Measurements from ENCODE around the gene SULT1A1. TPM values are rescaled to one million over a fixed set of nuclear protein-coding genes. Genes with fewer than 3 reads are reported as not detected.

SULT1A1 gene
- total and polyA plus RNA-seq, 4 donors, result 5.0 to 43.8 (median 18.3) TPM

GRCh38 chr16:28589069-28589468 is 20.8 kb downstream of the SULT1A1 start:
- H3K9me3 ChIP-seq (ENCODE audit: control insufficient read depth, low read length), result no peaks in the 10 kb centered on the region
- WGBS, 2 donors, result 93 to 94% methylated on average over 8 of the region's 8 CpGs
- ATAC-seq (ENCODE audit: low FRiP score), result no peak
- H3K36me3 ChIP-seq (ENCODE audit: control insufficient read depth in 1 of 2, insufficient read depth in 2 of 2, low read length in 1 of 2), result peaks cover 3 to 13% of the 10 kb centered on the region in 2 donors
- intact Hi-C loops (cut with DNase I), result no loop called here
- H3K4me1 ChIP-seq (ENCODE audit: control insufficient read depth in 1 of 2, insufficient read depth in 2 of 2, low read length in 2 of 2), result no peaks in the 10 kb centered on the region
- H3K27ac ChIP-seq (ENCODE audit: low read depth in 1 of 2, low read length in 2 of 2), result no peak overlapping the region
- H3K27me3 ChIP-seq (ENCODE audit: control insufficient read depth in 1 of 2, insufficient read depth in 2 of 2, low read length in 1 of 2), result no peaks in the 10 kb centered on the region
- no peak for DNase-seq
- H3K4me3 ChIP-seq (ENCODE audit: low read length in 2 of 2), result no peak overlapping the region

- WGBS, 2 donors, result 90 to 94% methylated on average over 8 of the region's 8 CpGs
- Histone ChIP-seq H3K9me3 (ENCODE audit: control insufficient read depth, low read length) (no peaks in the 10 kb centered on the region), H3K27ac (ENCODE audit: low read depth in 1 of 2, low read length in 2 of 2) (no peak overlapping the region), H3K4me3 (ENCODE audit: low read length in 2 of 2) (no peak overlapping the region), H3K27me3 (ENCODE audit: control insufficient read depth in 1 of 2, insufficient read depth in 2 of 2, low read length in 1 of 2) (no peaks in the 10 kb centered on the region), H3K36me3 (ENCODE audit: control insufficient read depth in 1 of 2, insufficient read depth in 2 of 2, low read length in 1 of 2) (peaks cover 3 to 13% of the 10 kb centered on the region in 2 donors), H3K4me1 (ENCODE audit: control insufficient read depth in 1 of 2, insufficient read depth in 2 of 2, low read length in 2 of 2) (no peaks in the 10 kb centered on the region)
- no peak for ATAC-seq (ENCODE audit: low FRiP score)
- DNase-seq, result no peak
- intact Hi-C loops (cut with DNase I), result no loop called here
These were observed 22.5 kb downstream of the SULT1A1 start for GRCh38 chr16:28587386-28587785.

- ATAC-seq (ENCODE audit: low FRiP score) (no peak), DNase-seq (no peak)
- H3K27me3 ChIP-seq (ENCODE audit: control insufficient read depth in 1 of 2, insufficient read depth in 2 of 2, low read length in 1 of 2), result no peaks in the 10 kb centered on the region
- 90 to 91% methylated on average over 3 of the region's 3 CpGs for WGBS, 2 donors
- no peak overlapping the region for H3K4me3 ChIP-seq (ENCODE audit: low read length in 2 of 2)
- intact Hi-C loops (cut with DNase I), result no loop called here
- no peak overlapping the region for H3K27ac ChIP-seq (ENCODE audit: low read depth in 1 of 2, low read length in 2 of 2)
- peaks cover 3 to 17% of the 10 kb centered on the region in 2 donors for H3K36me3 ChIP-seq (ENCODE audit: control insufficient read depth in 1 of 2, insufficient read depth in 2 of 2, low read length in 1 of 2)
- no peaks in the 10 kb centered on the region for H3K4me1 ChIP-seq (ENCODE audit: control insufficient read depth in 1 of 2, insufficient read depth in 2 of 2, low read length in 2 of 2)
- no peaks in the 10 kb centered on the region for H3K9me3 ChIP-seq (ENCODE audit: control insufficient read depth, low read length)
These were observed 23.4 kb downstream of the SULT1A1 start for GRCh38 chr16:28586466-28586865.

GRCh38 chr16:28585674-28586073 is 24.2 kb downstream of the SULT1A1 start:
- intact Hi-C loops (cut with DNase I), result no loop called here

GRCh38 chr16:28580726-28581315 is 29.0 kb downstream of the SULT1A1 start:
- WGBS, 2 donors, result 95 to 96% methylated on average over 15 of the region's 15 CpGs
- peaks cover 0 to 9% of the 10 kb centered on the region in 2 donors for H3K36me3 ChIP-seq (ENCODE audit: control insufficient read depth in 1 of 2, insufficient read depth in 2 of 2, low read length in 1 of 2)
- no peak for ATAC-seq (ENCODE audit: low FRiP score)

More at GRCh38 chr16:28585674-28586073, 24.2 kb downstream of the SULT1A1 start:
- Histone ChIP-seq H3K27me3 (ENCODE audit: control insufficient read depth in 1 of 2, insufficient read depth in 2 of 2, low read length in 1 of 2) (no peaks in the 10 kb centered on the region), H3K4me1 (ENCODE audit: control insufficient read depth in 1 of 2, insufficient read depth in 2 of 2, low read length in 2 of 2) (no peaks in the 10 kb centered on the region), H3K27ac (ENCODE audit: low read depth in 1 of 2, low read length in 2 of 2) (no peak overlapping the region), H3K36me3 (ENCODE audit: control insufficient read depth in 1 of 2, insufficient read depth in 2 of 2, low read length in 1 of 2) (peaks cover 3 to 12% of the 10 kb centered on the region in 2 donors), H3K9me3 (ENCODE audit: control insufficient read depth, low read length) (no peaks in the 10 kb centered on the region), H3K4me3 (ENCODE audit: low read length in 2 of 2) (no peak overlapping the region)
- ATAC-seq (ENCODE audit: low FRiP score), result no peak
- 81 to 82% methylated on average over 11 of the region's 11 CpGs for WGBS, 2 donors
- DNase-seq, result no peak

GRCh38 chr16:28575446-28576109 is 34.3 kb downstream of the SULT1A1 start:
- Histone ChIP-seq H3K4me1 (ENCODE audit: control insufficient read depth in 1 of 2, insufficient read depth in 2 of 2, low read length in 2 of 2) (no peaks in the 10 kb centered on the region), H3K9me3 (ENCODE audit: control insufficient read depth, low read length) (no peaks in the 10 kb centered on the region), H3K27ac (ENCODE audit: low read depth in 1 of 2, low read length in 2 of 2) (no peak overlapping the region), H3K36me3 (ENCODE audit: control insufficient read depth in 1 of 2, insufficient read depth in 2 of 2, low read length in 1 of 2) (no peaks in the 10 kb centered on the region), H3K27me3 (ENCODE audit: control insufficient read depth in 1 of 2, insufficient read depth in 2 of 2, low read length in 1 of 2) (no peaks in the 10 kb centered on the region), H3K4me3 (ENCODE audit: low read length in 2 of 2) (no peak overlapping the region)
- 91 to 92% methylated on average over 8 of the region's 8 CpGs for WGBS, 2 donors
- DNase-seq (no peak), ATAC-seq (ENCODE audit: low FRiP score) (no peak)
- intact Hi-C loops (cut with DNase I), result no loop called here

More at GRCh38 chr16:28580726-28581315, 29.0 kb downstream of the SULT1A1 start:
- Histone ChIP-seq H3K4me3 (ENCODE audit: low read length in 2 of 2) (no peak overlapping the region), H3K27ac (ENCODE audit: low read depth in 1 of 2, low read length in 2 of 2) (no peak overlapping the region), H3K27me3 (ENCODE audit: control insufficient read depth in 1 of 2, insufficient read depth in 2 of 2, low read length in 1 of 2) (no peaks in the 10 kb centered on the region), H3K9me3 (ENCODE audit: control insufficient read depth, low read length) (no peaks in the 10 kb centered on the region), H3K4me1 (ENCODE audit: control insufficient read depth in 1 of 2, insufficient read depth in 2 of 2, low read length in 2 of 2) (no peaks in the 10 kb centered on the region)
- DNase-seq, result no peak
- intact Hi-C loops (cut with DNase I), result no loop called here

- Histone ChIP-seq H3K9me3 (ENCODE audit: control insufficient read depth, low read length) (no peaks in the 10 kb centered on the region), H3K27me3 (ENCODE audit: control insufficient read depth in 1 of 2, insufficient read depth in 2 of 2, low read length in 1 of 2) (no peaks in the 10 kb centered on the region), H3K4me1 (ENCODE audit: control insufficient read depth in 1 of 2, insufficient read depth in 2 of 2, low read length in 2 of 2) (no peaks in the 10 kb centered on the region), H3K27ac (ENCODE audit: low read depth in 1 of 2, low read length in 2 of 2) (no peak overlapping the region), H3K4me3 (ENCODE audit: low read length in 2 of 2) (no peak overlapping the region), H3K36me3 (ENCODE audit: control insufficient read depth in 1 of 2, insufficient read depth in 2 of 2, low read length in 1 of 2) (no peaks in the 10 kb centered on the region)
- DNase-seq (no peak), ATAC-seq (ENCODE audit: low FRiP score) (no peak)
- WGBS, 2 donors, result 90 to 97% methylated on average over 2 of the region's 2 CpGs
- intact Hi-C loops (cut with DNase I), result no loop called here
These were observed 34.9 kb downstream of the SULT1A1 start for GRCh38 chr16:28574925-28575324.

- Histone ChIP-seq H3K4me1 (ENCODE audit: control insufficient read depth in 1 of 2, insufficient read depth in 2 of 2, low read length in 2 of 2) (no peaks in the 10 kb centered on the region), H3K4me3 (ENCODE audit: low read length in 2 of 2) (no peak overlapping the region), H3K27me3 (ENCODE audit: control insufficient read depth in 1 of 2, insufficient read depth in 2 of 2, low read length in 1 of 2) (no peaks in the 10 kb centered on the region), H3K27ac (ENCODE audit: low read depth in 1 of 2, low read length in 2 of 2) (no peak overlapping the region), H3K36me3 (ENCODE audit: control insufficient read depth in 1 of 2, insufficient read depth in 2 of 2, low read length in 1 of 2) (no peaks in the 10 kb centered on the region), H3K9me3 (ENCODE audit: control insufficient read depth, low read length) (no peaks in the 10 kb centered on the region)
- ATAC-seq (ENCODE audit: low FRiP score) (no peak), DNase-seq (no peak)
- 80 to 83% methylated on average over 17 of the region's 17 CpGs for WGBS, 2 donors
- intact Hi-C loops (cut with DNase I), result no loop called here
These were observed 35.8 kb downstream of the SULT1A1 start for GRCh38 chr16:28573738-28574718.

Measured in aorta (tissue), 5 donors.